HEK293 (cell line): ENCODE measurements around the gene PRICKLE1.

Experiments
- ATF2 ChIP-seq: fragments of 450-650 bp; formaldehyde crosslinking; IDR thresholded peaks from 2 replicates; pipeline ENCODE4 v1.5.1; 2016; ENCODE audit warnings: missing biosample characterization, missing genetic modification characterization, low read depth
- CTCF ChIP-seq: fragments of 450-650 bp; formaldehyde crosslinking; IDR thresholded peaks from 2 replicates; pipeline ENCODE4 v1.5.1; 2016; ENCODE audit warnings: missing biosample characterization, missing genetic modification characterization
- MYNN ChIP-seq: fragments of 450-650 bp; formaldehyde crosslinking; IDR thresholded peaks from 2 replicates; pipeline ENCODE4 v1.5.1; 2016; ENCODE audit warnings: missing biosample characterization, missing genetic modification characterization, borderline replicate concordance
- YY2 ChIP-seq: fragments of 450-650 bp; formaldehyde crosslinking; IDR thresholded peaks from 2 replicates; pipeline ENCODE4 v1.5.1; 2016; ENCODE audit warnings: missing biosample characterization, missing genetic modification characterization
- ZBTB11 ChIP-seq: fragments of 450-650 bp; formaldehyde crosslinking; conservative IDR thresholded peaks from 2 replicates; pipeline ENCODE4 v1.5.1; 2016; ENCODE audit warnings: low read depth, missing biosample characterization, missing genetic modification characterization
- ZNF114 ChIP-seq: fragments of 450-650 bp; formaldehyde crosslinking; IDR thresholded peaks from 2 replicates; pipeline ENCODE4 v1.5.0; 2017; ENCODE audit warnings: missing biosample characterization, missing genetic modification characterization
- ZNF146 ChIP-seq: fragments of 450-650 bp; formaldehyde crosslinking; IDR thresholded peaks from 2 replicates; pipeline ENCODE4 v1.5.1; 2016; ENCODE audit warnings: missing biosample characterization, missing genetic modification characterization
- ZNF266 ChIP-seq: fragments of 450-650 bp; formaldehyde crosslinking; IDR thresholded peaks from 2 replicates; pipeline ENCODE4 v1.5.1; 2016; ENCODE audit warnings: missing biosample characterization, missing genetic modification characterization, low read depth
- ZNF274 ChIP-seq, 2 experiments: fragments of 200-500 bp in 1 of 2; fragments of 450-650 bp in 1 of 2; sonication (Bioruptor generic) in 1 of 2; formaldehyde crosslinking in 1 of 2; IDR thresholded peaks; 2 replicates each; pipeline versions ENCODE4 v1.5.1 to v1.6.1; 2014 to 2016; ENCODE audit warnings: borderline replicate concordance in 1 of 2, inconsistent platforms in 1 of 2, low read length in 1 of 2, missing biosample characterization in 1 of 2, missing genetic modification characterization in 1 of 2
- ZNF280D ChIP-seq: fragments of 450-650 bp; formaldehyde crosslinking; IDR thresholded peaks from 2 replicates; pipeline ENCODE4 v1.5.1; 2016; ENCODE audit warnings: missing biosample characterization, missing genetic modification characterization
- ZNF548 ChIP-seq: fragments of 450-650 bp; formaldehyde crosslinking; IDR thresholded peaks from 2 replicates; pipeline ENCODE4 v1.5.1; 2016; ENCODE audit warnings: missing biosample characterization, missing genetic modification characterization
- ZNF549 ChIP-seq: fragments of 450-650 bp; IDR thresholded peaks from 2 replicates; pipeline ENCODE4 v1.5.1; 2018; ENCODE audit warnings: missing biosample characterization, missing genetic modification characterization, mild to moderate bottlenecking, inconsistent platforms, moderate library complexity
- ZNF707 ChIP-seq: fragments of 450-650 bp; formaldehyde crosslinking; IDR thresholded peaks from 2 replicates; pipeline ENCODE4 v1.5.1; 2016; ENCODE audit warnings: missing biosample characterization, missing genetic modification characterization
- ZSCAN30 ChIP-seq: fragments of 450-650 bp; IDR thresholded peaks from 2 replicates; pipeline ENCODE4 v1.5.1; 2018; ENCODE audit warnings: missing biosample characterization, mild to moderate bottlenecking, missing genetic modification characterization, moderate library complexity

GRCh38 chr12:42571327-42572009, 18.1 kb downstream of the PRICKLE1 start:
- no peak for TF ChIP-seq ATF2 (tag by site-specific recombination)
- TF ChIP-seq ZNF549 (tag by site-specific recombination) = no peak
- TF ChIP-seq ZNF146 (tag by site-specific recombination) = no peak
- no peak for TF ChIP-seq CTCF
- TF ChIP-seq ZNF280D (tag by site-specific recombination) = no peak
- TF ChIP-seq ZSCAN30 (tag by site-specific recombination) = no peak
- no peak for TF ChIP-seq YY2 (tag by site-specific recombination)
- no peak for TF ChIP-seq ZNF707
- TF ChIP-seq MYNN = no peak
- no peak for TF ChIP-seq ZBTB11
- no peak for TF ChIP-seq ZNF274 (IDR thresholded peaks at IDR 0.05; ENCODE audit: low read length)
- no peak for TF ChIP-seq ZNF274 (tag by site-specific recombination; IDR thresholded peaks at IDR 0.05; ENCODE audit: borderline replicate concordance)
- TF ChIP-seq ZNF266 (tag by site-specific recombination) = no peak
- no peak for TF ChIP-seq ZNF548 (tag by site-specific recombination)
- TF ChIP-seq ZNF114 (tag by site-specific recombination) = no peak
